HG02610 (cell line): ENCODE measurements around the gene CRLF2.
"Not testable (repeated sequence)": the region's sequence is repeated elsewhere in the genome, so short reads cannot be mapped to it uniquely, and the experiment has no call there.

Source experiments
- ATAC-seq: cut with Tn5 transposase; IDR thresholded peaks from one replicate; pipeline ENCODE4 v1.9.1; 2021; ENCODE audit warnings: mild to moderate bottlenecking, moderate library complexity; ENCODE audit not compliant: unreplicated experiment

The CRLF2 gene

GRCh38 chrX:1215123-1215823 lies 2.8 kb upstream of the CRLF2 start:
- no peak for ATAC-seq

GRCh38 chrX:1213971-1214370 lies 1.5 kb upstream of the CRLF2 start:
- ATAC-seq: no peak

DNA sequence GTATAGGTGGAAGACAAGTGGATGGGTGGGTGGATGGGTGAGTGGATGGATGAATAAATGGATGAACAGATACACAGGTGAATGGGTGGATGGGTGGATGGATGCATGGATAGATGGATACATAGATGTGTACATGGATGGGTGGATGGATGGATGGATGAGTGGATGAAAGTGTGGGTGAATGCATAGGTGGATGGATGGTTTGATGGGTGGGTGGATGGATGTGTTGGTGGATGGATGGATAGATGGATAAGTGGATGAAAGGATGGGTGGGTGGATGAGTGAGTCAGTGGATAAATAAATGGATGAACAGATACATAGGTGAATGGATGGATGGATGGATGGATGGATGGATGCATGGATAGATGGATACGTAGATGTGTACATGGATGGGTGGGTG lies 1.6 kb downstream of the CRLF2 start:
- ATAC-seq: no peak

GRCh38 chrX:1207496-1208025 lies 4.9 kb downstream of the CRLF2 start:
- ATAC-seq: no peak

DNA sequence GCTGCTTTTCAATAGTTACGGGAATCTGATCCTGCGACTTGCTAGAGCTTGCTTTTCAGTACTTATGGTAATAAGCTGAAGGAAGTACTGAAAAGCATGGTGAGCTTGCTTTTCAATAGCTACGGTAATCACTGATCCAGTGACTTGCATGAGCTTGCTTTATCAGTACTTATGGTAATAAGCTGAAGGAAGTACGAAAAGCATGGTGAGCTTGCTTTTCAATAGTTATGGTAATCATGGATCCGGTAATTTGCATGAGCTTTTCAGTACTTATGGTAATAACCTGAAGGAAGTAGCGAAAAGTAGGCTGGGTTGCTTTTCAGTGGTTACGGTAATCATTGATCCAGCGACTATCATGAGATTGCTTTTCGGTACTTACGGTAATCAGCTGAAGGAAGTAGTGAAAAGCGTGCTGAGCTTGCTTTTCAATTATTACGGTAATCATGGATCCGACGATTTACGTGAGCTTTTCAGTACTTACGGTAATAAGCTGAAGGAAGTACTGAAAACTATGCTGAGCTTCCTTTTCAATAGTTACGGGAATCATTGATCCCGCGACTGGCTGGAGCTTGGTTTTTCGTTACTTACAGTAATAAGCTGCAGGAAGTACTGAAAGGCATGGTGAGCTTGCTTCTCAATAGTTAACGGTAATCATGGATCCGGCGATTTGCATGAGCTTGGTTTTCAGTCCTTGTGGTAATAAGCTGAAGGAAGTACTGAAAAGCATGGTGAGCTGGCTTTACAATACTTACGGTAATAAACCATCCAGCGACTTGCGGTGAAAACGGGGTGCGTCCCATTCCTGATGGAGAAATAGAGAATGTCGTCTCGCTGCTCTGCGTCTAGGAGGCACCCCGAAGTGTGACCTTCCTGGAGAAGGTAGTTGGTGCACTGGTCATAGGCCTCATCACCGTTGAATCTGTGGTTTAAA lies 6.5 kb downstream of the CRLF2 start:
- no peak for ATAC-seq

DNA sequence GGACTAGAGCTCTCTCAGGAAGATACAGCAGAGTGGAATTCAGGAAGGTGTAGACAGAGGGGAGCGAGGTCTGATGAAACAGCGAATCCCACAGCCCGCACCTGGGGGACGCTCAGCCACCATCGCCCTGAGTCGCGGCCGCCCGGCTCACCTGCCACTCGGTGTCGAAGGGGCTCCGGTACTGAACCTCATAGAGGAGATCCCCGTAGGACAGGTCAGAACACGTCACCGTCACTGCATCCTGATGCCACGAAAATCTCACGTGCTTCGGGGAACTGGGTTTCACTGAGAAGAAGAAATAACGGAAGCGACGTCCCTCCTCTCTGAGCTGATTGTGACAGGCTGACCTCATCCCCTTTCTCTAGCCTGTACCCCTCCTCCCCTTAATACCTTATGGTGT lies 10.2 kb downstream of the CRLF2 start:
- no peak for ATAC-seq

GRCh38 chrX:1196436-1196835 lies 16.0 kb downstream of the CRLF2 start:
- ATAC-seq: no peak

GRCh38 chrX:1192196-1192595 lies 20.3 kb downstream of the CRLF2 start:
- not testable (repeated sequence) for ATAC-seq

GRCh38 chrX:1190596-1191145 lies 21.8 kb downstream of the CRLF2 start:
- ATAC-seq: no peak

DNA sequence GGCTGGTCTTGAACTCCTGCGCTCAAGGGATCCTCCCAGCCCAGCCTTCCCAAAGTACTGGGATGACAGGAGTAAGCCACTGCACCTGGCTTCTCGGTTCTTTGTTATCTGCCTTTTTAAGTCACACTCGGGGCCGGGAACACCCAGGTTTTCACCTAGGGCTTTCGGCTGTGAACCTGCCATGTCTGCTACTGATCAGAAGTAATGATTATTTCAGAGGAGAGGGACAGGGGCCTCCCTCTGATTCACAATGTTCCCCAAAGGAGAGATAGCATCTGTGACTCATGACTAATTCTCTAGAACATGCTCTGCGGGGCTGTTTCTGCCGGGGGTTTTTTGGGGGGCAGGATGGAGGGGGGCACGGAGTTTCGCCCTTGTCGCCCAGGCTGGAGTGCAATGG lies 26.9 kb downstream of the CRLF2 start:
- no peak for ATAC-seq

DNA sequence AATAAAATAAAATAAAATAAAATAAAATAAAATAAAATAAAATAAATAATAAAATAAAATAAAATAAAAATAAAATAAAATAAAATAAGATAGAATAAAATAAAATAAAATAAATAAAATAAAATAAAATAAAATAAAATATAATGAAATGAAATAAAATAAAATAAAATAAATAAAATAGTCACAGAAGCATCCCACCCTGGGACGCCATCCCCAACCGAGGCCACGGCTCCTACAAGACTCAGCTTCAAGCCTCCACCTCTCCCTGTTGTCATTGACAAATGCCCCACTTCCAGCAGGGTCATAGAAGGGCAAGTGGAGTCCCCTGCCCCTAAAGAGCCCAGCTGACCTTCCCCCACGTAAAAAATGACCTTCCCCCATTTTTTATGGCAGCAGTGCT lies 30.2 kb downstream of the CRLF2 start:
- no peak for ATAC-seq

DNA sequence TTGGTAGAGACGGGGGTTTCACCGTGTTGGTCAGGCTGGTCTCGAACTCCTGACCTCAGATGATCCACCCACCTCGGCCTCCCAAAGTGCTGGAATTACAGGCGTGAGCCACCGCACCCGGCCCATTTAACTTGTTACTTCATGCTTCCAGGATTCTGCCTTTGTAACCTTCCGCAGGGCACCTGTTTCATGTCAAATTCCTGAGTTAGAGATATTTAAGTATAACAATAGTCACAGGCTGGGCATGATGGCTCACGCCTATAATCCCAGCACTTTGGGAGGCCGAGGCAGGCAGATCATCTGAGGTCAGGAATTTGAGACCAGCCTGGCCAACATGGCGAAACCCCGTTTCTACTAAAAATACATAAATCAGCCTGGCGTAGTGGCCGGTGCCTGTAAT lies 30.8 kb downstream of the CRLF2 start:
- ATAC-seq: not testable (repeated sequence)

GRCh38 chrX:1181170-1181569 lies 31.3 kb downstream of the CRLF2 start:
- ATAC-seq: no peak

DNA sequence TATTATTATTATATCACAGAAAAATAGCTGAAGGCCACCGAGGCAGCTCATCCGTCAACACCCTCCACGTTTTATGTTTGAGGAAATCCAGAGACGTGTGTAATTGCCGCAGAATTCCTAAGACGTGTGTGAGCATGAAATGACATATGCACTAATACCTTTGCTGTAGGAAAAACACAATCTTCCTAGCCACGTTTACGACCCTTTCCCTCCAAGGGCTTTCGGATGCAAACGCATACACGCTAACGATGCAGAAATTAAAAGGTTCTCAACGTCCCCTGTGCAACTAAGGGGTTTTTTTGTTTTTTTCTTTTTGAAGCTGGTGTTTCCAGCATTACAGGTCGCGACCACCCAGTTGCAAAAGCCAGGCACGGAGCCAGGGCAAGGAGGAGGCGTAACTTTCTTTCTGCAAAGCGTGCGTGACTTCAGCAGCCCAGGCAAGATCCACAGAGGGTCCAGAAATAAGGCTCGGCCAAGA lies 33.8 kb downstream of the CRLF2 start:
- ATAC-seq: no peak

GRCh38 chrX:1176531-1177320 lies 35.7 kb downstream of the CRLF2 start:
- not testable (repeated sequence) for ATAC-seq

DNA sequence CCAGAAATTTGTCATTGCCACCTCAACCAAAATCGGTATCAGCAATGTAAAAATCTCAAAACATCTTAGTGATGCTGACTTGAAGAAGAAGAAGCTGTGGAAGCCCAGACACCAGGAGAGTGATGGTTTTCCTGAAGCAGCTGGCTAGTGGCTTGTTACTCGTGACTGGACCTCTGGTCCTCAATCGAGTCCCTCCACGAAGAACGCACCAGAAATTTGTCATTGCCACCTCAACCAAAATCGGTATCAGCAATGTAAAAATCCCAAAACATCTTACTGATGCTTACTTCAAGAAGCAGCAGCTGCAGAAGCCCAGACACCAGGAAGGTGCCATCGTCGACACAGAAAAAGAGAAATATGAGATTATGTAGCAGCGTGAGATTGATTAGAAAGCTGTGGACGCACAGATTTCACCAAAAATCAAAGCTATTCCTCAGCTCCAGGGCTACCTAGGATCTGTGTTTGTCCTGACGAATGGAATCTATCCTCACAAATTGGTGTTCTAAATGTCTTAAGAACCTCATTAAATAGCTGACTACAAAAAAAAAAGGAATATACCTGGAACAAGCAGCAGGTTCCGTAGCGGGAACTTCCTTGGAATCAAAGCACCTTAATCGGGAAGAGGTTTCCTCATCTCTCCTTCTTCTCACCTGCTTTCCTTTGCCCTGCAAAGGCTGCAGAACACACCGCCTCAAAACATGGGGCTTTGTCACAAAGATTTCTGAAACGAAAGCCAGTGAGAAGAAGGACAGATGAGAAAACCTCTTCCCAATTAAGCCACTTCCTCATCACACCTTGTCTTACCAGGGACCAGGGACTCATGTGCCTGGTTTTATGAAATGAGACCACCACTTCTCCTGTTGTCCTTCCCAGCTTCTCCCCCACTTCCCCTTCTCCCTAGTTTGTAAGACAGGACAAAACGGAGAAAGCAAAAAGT lies 37.6 kb downstream of the CRLF2 start:
- not testable (repeated sequence) for ATAC-seq

- not testable (repeated sequence) for ATAC-seq
Observed at GRCh38 chrX:1173435-1173834, 39.0 kb downstream of the CRLF2 start.

DNA sequence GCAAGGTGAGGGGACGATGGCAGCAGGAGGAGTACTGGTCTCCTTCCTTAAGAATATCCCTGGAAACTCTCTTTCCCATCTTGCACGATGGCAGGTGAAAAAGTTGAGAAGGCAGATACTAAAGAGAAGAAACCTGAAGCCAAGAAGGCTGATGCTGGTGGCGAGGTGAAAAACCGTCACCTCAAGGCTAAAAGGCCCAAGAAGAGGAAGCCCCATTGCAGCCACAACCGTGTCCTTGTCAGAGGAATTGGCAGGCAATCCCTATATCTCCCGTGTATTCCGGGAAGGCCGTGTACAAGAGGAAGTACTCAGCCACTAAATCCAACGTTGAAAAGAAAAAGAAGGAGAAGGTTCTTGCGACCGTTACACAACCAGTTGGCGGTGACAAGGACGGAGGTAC lies 40.0 kb downstream of the CRLF2 start:
- ATAC-seq: no peak

DNA sequence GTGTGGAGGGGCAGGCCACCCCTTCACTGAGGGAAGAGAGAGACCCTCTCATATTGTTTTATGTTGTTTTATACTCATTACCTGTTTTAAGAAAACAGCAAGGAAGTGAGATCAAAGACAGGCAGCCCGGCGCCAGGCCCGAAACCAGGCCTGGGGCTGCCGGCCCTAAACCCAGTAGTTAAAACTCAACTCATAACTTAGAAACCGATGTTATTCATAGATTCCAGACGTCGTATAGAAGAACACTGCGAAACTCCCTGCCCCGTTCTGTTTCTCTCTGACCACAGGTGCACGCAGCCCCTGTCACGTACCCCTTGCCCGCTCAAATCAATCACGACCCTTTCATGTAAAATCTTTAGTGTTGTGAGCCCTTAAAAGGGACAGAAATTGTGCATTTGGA lies 40.5 kb downstream of the CRLF2 start:
- not testable (repeated sequence) for ATAC-seq

DNA sequence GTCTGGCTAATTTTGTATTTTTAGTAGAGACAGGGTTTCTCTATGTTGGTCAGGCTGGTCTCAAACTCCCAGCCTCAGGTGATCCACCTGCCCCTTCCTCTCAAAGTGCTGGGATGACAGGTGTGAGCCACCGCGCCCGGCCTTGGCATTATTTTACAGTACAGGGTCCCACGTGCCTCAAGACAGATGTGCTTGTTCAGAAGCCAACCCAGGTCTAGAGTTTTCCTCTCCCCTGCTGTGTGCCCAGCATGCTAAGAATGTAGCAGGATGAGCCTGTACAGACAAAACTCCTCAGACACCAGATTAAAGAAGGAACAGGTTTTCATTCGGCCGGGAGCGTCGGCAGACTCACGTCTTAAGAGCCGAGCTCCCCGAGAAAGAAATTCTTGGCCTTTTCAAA lies 42.2 kb downstream of the CRLF2 start:
- no peak for ATAC-seq
